ENCODE measurements around the gene SARDH. TPM values are rescaled to one million over a fixed set of nuclear protein-coding genes. Genes with fewer than 3 reads are reported as not detected.

The SARDH gene
- total RNA-seq, 1 experiment from 2014 or later: 9.9 TPM

DNA sequence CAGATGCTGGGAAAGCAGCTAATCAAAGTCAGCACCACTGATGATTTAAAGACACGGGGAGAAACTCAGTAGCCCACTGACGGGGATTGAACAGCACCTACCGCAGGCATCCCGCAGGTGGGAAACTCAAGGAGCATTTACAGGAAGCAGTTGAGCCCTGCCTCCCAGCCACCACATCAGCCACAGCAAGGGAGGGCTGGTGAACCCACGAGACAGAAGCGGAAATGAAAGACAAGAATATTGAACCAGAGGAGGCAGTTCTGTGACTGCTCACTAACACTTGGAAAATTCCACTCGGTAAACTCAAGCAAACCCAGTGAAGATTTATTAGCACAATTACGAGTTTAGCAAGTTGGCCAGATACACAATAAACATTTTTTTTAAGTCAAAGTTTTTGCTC, 118.4 kb downstream of the SARDH start:
- ChIA-PET CTCF (no interaction called here), POLR2A (ENCODE audit: unreplicated experiment) (no interaction called here)
- TF ChIP-seq CTCF (conservative IDR thresholded peaks at IDR 0.05): no peak
- no peak for TF ChIP-seq EZH2 (IDR thresholded peaks at IDR 0.05; ENCODE audit: low read depth)
- no peaks in the 10 kb centered on the region for H3K79me2 ChIP-seq (ENCODE audit: low read depth)
- H3K9me2 ChIP-seq (ENCODE audit: insufficient read depth): no peaks in the 10 kb centered on the region
- no peak overlapping the region for H2AFZ ChIP-seq
- intact Hi-C loops (cut with micrococcal nuclease; ENCODE audit: unreplicated experiment): no loop called here
- peaks cover 96% of the 10 kb centered on the region for H3K27me3 ChIP-seq (ENCODE audit: insufficient read depth, low read depth)
- no TSS peak for BruUV-seq (replicated peaks)
- H3K4me3 ChIP-seq: no peak overlapping the region
- no peak overlapping the region for H3K4me2 ChIP-seq
- no peak for DNase-seq
- no peaks in the 10 kb centered on the region for H3K9me3 ChIP-seq (ENCODE audit: insufficient read depth, low read depth)
- no peaks in the 10 kb centered on the region for H4K20me1 ChIP-seq (ENCODE audit: insufficient read depth)
- no peaks in the 10 kb centered on the region for H3F3A ChIP-seq (ENCODE audit: insufficient read depth, low read depth)
- H3K27ac ChIP-seq: no peak overlapping the region
- no peaks in the 10 kb centered on the region for H3K36me3 ChIP-seq (ENCODE audit: low read depth)
- H3K4me1 ChIP-seq (replicated peaks; ENCODE audit: insufficient read depth): no peaks in the 10 kb centered on the region

DNA sequence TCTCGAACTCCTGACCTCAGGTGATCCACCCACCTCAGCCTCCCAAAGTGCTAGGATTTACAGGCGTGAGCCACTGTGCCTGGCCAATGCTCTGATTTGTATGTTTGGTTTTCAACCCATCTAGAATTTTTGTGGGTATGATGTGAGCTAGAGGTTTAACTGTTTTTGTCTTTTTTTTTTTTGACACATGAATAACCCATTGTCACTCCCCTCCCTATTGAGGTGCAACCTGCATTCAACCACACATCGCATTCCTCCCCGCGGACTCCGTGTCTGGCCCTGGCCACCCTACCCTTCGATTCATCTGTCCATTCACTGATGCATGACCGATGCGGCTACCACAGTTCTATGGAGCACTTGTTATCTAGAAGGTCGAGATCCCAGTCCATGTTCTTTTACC, 119.4 kb downstream of the SARDH start:
- Histone ChIP-seq H3K4me3 (no peak overlapping the region), H3K27me3 (ENCODE audit: insufficient read depth, low read depth) (peaks cover 100% of the 10 kb centered on the region), H2AFZ (no peak overlapping the region), H3K27ac (no peak overlapping the region), H3F3A (ENCODE audit: insufficient read depth, low read depth) (no peaks in the 10 kb centered on the region), H3K9me3 (ENCODE audit: insufficient read depth, low read depth) (no peaks in the 10 kb centered on the region), H3K9me2 (ENCODE audit: insufficient read depth) (no peaks in the 10 kb centered on the region), H3K4me1 (replicated peaks; ENCODE audit: insufficient read depth) (no peaks in the 10 kb centered on the region), H3K79me2 (ENCODE audit: low read depth) (no peaks in the 10 kb centered on the region), H4K20me1 (ENCODE audit: insufficient read depth) (no peaks in the 10 kb centered on the region), H3K36me3 (ENCODE audit: low read depth) (no peaks in the 10 kb centered on the region), H3K4me2 (no peak overlapping the region)
- DNase-seq: no peak
- TF ChIP-seq CTCF (conservative IDR thresholded peaks at IDR 0.05) (no peak), EZH2 (IDR thresholded peaks at IDR 0.05; ENCODE audit: low read depth) (no peak)
- intact Hi-C loops (cut with micrococcal nuclease; ENCODE audit: unreplicated experiment): no loop called here
- ChIA-PET POLR2A (ENCODE audit: unreplicated experiment) (no interaction called here), CTCF (no interaction called here)
- BruUV-seq (replicated peaks): no TSS peak

- no peaks in the 10 kb centered on the region for H3K9me2 ChIP-seq (ENCODE audit: insufficient read depth)
- TF ChIP-seq EZH2 (IDR thresholded peaks at IDR 0.05; ENCODE audit: low read depth) (no peak), CTCF (conservative IDR thresholded peaks at IDR 0.05) (no peak)
- POLR2A ChIA-PET (ENCODE audit: unreplicated experiment): no interaction called here
Measured at GRCh38 chr9:133616643-133617405, 121.3 kb downstream of the SARDH start.

More at GRCh38 chr9:133616643-133617405, 121.3 kb downstream of the SARDH start:
- H3K36me3 ChIP-seq (ENCODE audit: low read depth): no peaks in the 10 kb centered on the region
- no peak overlapping the region for H2AFZ ChIP-seq
- no peak overlapping the region for H3K4me3 ChIP-seq
- DNase-seq: no peak
- H3K4me2 ChIP-seq: no peak overlapping the region
- intact Hi-C loops (cut with micrococcal nuclease; ENCODE audit: unreplicated experiment): no loop called here
- H3K27me3 ChIP-seq (ENCODE audit: insufficient read depth, low read depth): peaks cover 100% of the 10 kb centered on the region
- no peaks in the 10 kb centered on the region for H3F3A ChIP-seq (ENCODE audit: insufficient read depth, low read depth)
- no TSS peak for BruUV-seq (replicated peaks)
- no peaks in the 10 kb centered on the region for H3K79me2 ChIP-seq (ENCODE audit: low read depth)
- CTCF ChIA-PET: interaction anchor here (0.6 kb wide), 1 partner anchor 140 kb away, joined by 4 read pairs; no protein-coding TSS in a partner anchor
- H4K20me1 ChIP-seq (ENCODE audit: insufficient read depth): 0 out of 2 replicates have a peak, but pooled peaks cover 1% of the 10 kb centered on the region
- H3K27ac ChIP-seq: no peak overlapping the region
- no peaks in the 10 kb centered on the region for H3K4me1 ChIP-seq (replicated peaks; ENCODE audit: insufficient read depth)
- H3K9me3 ChIP-seq (ENCODE audit: insufficient read depth, low read depth): no peaks in the 10 kb centered on the region

Data from PC-9 (cell line).